ENCODE results near the gene GALNT15. TPM values are rescaled to one million over a fixed set of nuclear protein-coding genes. Genes with fewer than 3 reads are reported as not detected.

GALNT15 gene
- total RNA-seq, 1 donor from 2014 or later: not detected

DNA sequence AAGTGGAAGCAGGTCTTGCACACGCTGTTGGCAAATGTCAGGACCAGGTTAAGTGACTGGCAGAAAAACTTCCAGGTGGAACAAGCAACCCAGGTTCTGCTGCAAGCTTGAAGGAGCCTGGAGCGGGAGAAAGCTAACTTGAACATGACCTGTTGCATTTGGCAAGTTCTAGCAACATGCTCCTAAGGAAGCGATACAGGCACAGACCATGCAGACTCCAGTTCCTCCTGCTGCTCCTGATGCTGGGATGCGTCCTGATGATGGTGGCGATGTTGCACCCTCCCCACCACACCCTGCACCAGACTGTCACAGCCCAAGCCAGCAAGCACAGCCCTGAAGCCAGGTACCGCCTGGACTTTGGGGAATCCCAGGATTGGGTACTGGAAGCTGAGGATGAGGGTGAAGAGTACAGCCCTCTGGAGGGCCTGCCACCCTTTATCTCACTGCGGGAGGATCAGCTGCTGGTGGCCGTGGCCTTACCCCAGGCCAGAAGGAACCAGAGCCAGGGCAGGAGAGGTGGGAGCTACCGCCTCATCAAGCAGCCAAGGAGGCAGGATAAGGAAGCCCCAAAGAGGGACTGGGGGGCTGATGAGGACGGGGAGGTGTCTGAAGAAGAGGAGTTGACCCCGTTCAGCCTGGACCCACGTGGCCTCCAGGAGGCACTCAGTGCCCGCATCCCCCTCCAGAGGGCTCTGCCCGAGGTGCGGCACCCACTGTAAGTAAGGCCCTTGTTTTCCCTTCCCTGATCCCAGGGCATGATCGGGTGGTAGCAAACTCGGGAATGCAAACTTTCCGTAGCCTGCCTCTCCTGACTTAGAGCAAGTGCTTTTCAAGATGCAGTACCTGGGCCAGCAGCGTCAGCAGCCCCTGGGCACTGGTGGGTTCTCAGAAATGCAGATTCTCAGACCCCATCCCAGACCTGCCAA is 759 bp downstream of the GALNT15 start:
- peaks cover 23% of the 10 kb centered on the region for H3K27me3 Mint-ChIP-seq (ENCODE audit: low read depth)
- no peak overlapping the region for H3K4me3 Mint-ChIP-seq (ENCODE audit: low read depth)
- peaks cover 3% of the 10 kb centered on the region for H3K4me1 Mint-ChIP-seq (ENCODE audit: low read depth)
- H3K27ac Mint-ChIP-seq: no peak overlapping the region
- DNase-seq (ENCODE audit: low spot score): no peak
- no peaks in the 10 kb centered on the region for H3K9me3 Mint-ChIP-seq
- intact Hi-C loops (cut with micrococcal nuclease): loop anchor here (5.0 kb wide), 1 partner anchor 358 kb away; no protein-coding TSS in a partner anchor
- H3K36me3 Mint-ChIP-seq (ENCODE audit: low read depth): no peaks in the 10 kb centered on the region

DNA sequence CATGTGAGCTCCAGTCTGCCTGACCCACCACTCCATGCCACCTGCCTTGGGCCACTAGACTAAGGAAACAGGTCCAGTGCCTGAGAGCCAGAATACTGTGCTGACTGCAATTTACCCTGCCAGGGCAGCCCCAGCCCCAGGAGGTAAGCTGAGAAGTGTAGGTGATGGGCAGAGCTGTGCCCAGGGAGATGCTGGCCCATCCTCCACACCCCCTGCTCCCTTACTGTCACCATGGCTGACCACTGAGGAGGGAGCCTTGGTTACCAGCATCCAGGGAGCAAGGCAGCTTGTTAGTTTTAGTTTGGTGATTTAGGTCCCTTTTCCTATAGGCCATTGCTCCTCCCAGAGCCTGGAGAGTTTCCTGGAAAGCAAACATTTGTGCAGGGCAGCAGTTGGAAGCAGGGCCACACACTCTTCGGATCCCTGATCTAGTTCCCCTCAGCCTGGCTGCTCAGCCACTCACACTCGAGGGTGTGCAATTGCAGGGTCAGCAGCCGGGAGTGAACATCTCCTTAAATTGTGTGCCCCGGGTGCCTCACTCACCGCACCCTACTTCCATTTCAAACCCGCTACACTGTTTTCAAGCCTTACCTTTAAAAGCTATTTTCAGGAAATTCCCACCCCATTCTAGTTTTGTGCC is 2.0 kb downstream of the GALNT15 start:
- peaks cover 3% of the 10 kb centered on the region for H3K4me1 Mint-ChIP-seq (ENCODE audit: low read depth)
- H3K36me3 Mint-ChIP-seq (ENCODE audit: low read depth): no peaks in the 10 kb centered on the region
- no peak for DNase-seq (ENCODE audit: low spot score)
- H3K27me3 Mint-ChIP-seq (ENCODE audit: low read depth): peaks cover 23% of the 10 kb centered on the region
- intact Hi-C loops (cut with micrococcal nuclease): loop anchor here (5.0 kb wide), 1 partner anchor 359 kb away; no protein-coding TSS in a partner anchor
- no peaks in the 10 kb centered on the region for H3K9me3 Mint-ChIP-seq
- no peak overlapping the region for H3K27ac Mint-ChIP-seq
- no peak overlapping the region for H3K4me3 Mint-ChIP-seq (ENCODE audit: low read depth)

DNA sequence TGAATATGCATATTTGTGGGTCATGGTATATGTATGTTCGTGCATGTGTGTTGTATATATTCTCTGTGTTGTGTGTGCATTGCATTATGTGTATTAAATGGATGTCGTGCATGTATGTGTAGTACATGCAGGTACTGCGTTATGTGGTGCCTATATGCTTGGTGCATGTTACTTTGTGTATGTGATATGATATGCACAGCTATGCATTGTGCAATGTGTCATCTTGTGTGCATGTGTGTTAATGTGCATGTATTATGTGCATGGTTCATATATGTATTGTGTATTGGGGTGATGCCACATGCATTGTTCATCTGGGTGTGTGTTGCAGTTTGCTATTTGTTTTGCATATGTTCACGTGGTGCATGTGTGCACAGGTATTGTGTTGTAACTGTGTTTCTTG is 2.9 kb downstream of the GALNT15 start:
- intact Hi-C loops (cut with micrococcal nuclease): loop anchor here (5.0 kb wide), 1 partner anchor 360 kb away; no protein-coding TSS in a partner anchor
- Mint-ChIP-seq H3K9me3 (no peaks in the 10 kb centered on the region), H3K4me3 (ENCODE audit: low read depth) (no peak overlapping the region), H3K27me3 (ENCODE audit: low read depth) (peaks cover 23% of the 10 kb centered on the region), H3K4me1 (ENCODE audit: low read depth) (peaks cover 3% of the 10 kb centered on the region), H3K27ac (no peak overlapping the region), H3K36me3 (ENCODE audit: low read depth) (no peaks in the 10 kb centered on the region)
- no peak for DNase-seq (ENCODE audit: low spot score)

DNA sequence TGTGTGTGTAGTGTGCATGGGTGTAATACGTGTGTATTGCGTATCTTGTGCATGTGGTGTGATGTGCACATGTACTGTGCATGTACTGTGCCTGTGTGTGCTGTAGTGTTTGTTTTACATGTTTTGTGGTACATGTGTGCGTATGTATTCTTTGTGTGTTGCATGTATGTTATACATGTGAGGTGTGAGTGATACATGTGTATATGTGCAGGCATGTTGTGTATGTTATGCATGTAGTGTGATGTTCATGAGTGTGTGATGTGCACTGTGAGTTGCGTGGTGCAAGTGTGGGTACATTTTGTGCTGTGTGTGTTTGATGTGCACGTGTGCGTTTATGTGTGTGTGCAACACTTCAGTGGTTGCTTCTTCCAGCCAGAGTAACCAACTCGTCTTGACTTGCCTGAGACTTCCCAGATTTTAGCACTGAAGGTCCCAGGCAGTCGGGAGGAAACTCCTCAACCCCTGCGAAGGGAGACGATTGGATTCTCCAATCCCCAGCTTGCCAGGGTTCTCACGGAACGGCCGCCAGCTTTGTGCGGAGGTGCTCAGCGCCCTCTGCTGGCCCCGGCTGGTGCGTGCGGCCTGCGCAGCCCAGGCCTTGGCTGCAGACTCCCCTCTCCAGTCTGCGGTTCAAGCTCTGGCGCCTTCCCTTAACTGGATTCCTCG is 3.6 kb downstream of the GALNT15 start:
- Mint-ChIP-seq H3K9me3 (no peaks in the 10 kb centered on the region), H3K4me1 (ENCODE audit: low read depth) (peaks cover 3% of the 10 kb centered on the region), H3K27ac (no peak overlapping the region), H3K4me3 (ENCODE audit: low read depth) (no peak overlapping the region), H3K27me3 (ENCODE audit: low read depth) (peaks cover 22% of the 10 kb centered on the region), H3K36me3 (ENCODE audit: low read depth) (no peaks in the 10 kb centered on the region)
- peak; percentile 45 for DNase-seq (ENCODE audit: low spot score)
- intact Hi-C loops (cut with micrococcal nuclease): loop anchor here (1.0 to 5.0 kb wide), 3 partner anchors 130 to 547 kb away; no protein-coding TSS in a partner anchor

- H3K4me3 Mint-ChIP-seq (ENCODE audit: low read depth): no peak overlapping the region
- peaks cover 3% of the 10 kb centered on the region for H3K4me1 Mint-ChIP-seq (ENCODE audit: low read depth)
- intact Hi-C loops (cut with micrococcal nuclease): loop anchor here (1.0 to 5.0 kb wide), 3 partner anchors 130 to 548 kb away; no protein-coding TSS in a partner anchor
- no peaks in the 10 kb centered on the region for H3K9me3 Mint-ChIP-seq
- no peak for DNase-seq (ENCODE audit: low spot score)
- H3K27me3 Mint-ChIP-seq (ENCODE audit: low read depth): peaks cover 18% of the 10 kb centered on the region
- no peaks in the 10 kb centered on the region for H3K36me3 Mint-ChIP-seq (ENCODE audit: low read depth)
- H3K27ac Mint-ChIP-seq: no peak overlapping the region
These were observed 4.1 kb downstream of the GALNT15 start for GRCh38 chr3:16178628-16178988.

- H3K27ac Mint-ChIP-seq: no peak overlapping the region
- H3K36me3 Mint-ChIP-seq (ENCODE audit: low read depth): no peaks in the 10 kb centered on the region
- intact Hi-C loops (cut with micrococcal nuclease): loop anchor here (2.0 to 5.0 kb wide), 2 partner anchors 362 to 548 kb away; no protein-coding TSS in a partner anchor
- H3K9me3 Mint-ChIP-seq: no peaks in the 10 kb centered on the region
- no peak for DNase-seq (ENCODE audit: low spot score)
- H3K4me1 Mint-ChIP-seq (ENCODE audit: low read depth): peaks cover 3% of the 10 kb centered on the region
- H3K27me3 Mint-ChIP-seq (ENCODE audit: low read depth): peaks cover 14% of the 10 kb centered on the region
- H3K4me3 Mint-ChIP-seq (ENCODE audit: low read depth): no peak overlapping the region
These were observed 4.8 kb downstream of the GALNT15 start for GRCh38 chr3:16179261-16179660.

DNA sequence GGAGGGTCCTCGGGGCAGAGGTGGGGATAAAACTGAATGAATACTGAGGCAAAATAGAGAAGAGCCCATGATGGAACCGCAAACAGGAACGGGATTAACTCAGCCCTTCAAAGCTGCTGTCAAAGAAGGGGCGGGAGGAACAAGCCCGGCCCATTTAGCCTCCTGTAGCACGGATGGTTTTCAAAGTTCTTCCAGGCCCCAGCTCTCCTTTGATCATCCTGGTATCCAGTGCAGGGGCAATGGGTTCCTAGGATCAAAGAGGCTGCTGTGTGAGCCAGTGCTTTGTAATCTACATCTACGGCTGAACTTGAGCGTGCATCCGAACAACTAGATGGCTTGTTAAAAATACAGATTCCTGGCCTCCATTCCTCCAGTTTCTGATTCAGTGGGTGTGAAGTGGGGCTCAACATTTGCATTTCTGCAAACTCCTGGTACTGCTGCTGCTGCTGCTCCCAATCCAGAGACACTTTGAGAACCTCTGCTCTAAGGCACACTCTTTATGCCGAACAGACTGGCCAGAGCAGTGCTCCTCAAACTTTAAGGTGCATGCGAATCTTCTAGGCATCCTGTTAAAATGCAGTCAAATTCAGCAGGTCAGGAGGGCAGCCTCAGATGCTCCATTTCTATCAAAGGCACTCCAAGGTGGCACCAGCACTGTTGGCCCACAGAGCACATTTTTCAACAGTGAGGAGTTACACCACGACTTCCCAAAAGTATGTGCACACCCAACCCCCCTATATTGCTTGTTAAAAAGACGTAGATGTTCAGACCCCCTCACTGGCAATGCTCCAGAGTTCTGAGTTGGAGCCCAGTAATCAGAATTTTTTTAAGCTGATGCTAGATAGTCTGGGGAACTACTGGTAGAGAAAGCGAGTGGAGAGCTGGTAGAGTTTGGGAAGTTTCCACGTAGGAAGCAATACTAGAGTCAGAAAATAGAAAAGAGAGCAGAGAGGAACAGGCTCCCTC is 5.6 kb downstream of the GALNT15 start:
- H3K4me3 Mint-ChIP-seq (ENCODE audit: low read depth): no peak overlapping the region
- H3K4me1 Mint-ChIP-seq (ENCODE audit: low read depth): peaks cover 3% of the 10 kb centered on the region
- H3K36me3 Mint-ChIP-seq (ENCODE audit: low read depth): no peaks in the 10 kb centered on the region
- peaks cover 11% of the 10 kb centered on the region for H3K27me3 Mint-ChIP-seq (ENCODE audit: low read depth)
- no peak overlapping the region for H3K27ac Mint-ChIP-seq
- no peak for DNase-seq (ENCODE audit: low spot score)
- intact Hi-C loops (cut with micrococcal nuclease): loop anchor here (2.0 to 5.0 kb wide), 2 partner anchors 363 to 549 kb away; no protein-coding TSS in a partner anchor
- H3K9me3 Mint-ChIP-seq: no peaks in the 10 kb centered on the region

DNA sequence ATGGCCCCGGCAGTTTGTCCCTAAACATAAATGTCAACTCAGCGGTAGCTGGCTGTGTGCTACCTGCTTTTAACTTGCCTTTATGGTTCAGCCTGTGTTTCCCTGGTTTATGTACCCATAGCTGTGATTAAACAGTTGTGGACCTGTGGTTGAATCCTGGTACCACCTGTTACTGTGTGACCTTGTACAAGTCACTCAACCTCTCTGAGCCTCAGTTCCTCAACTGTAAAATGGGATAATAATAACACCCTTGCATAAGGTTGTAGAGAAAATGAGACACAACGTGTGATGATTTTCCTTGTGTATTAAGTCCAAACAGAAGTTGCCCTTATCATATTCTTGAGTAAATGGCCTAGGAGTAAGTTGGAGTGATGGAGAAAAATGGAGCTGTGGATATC is 6.3 kb downstream of the GALNT15 start:
- DNase-seq (ENCODE audit: low spot score): no peak
- peaks cover 11% of the 10 kb centered on the region for H3K27me3 Mint-ChIP-seq (ENCODE audit: low read depth)
- H3K9me3 Mint-ChIP-seq: no peaks in the 10 kb centered on the region
- H3K4me3 Mint-ChIP-seq (ENCODE audit: low read depth): no peak overlapping the region
- no peak overlapping the region for H3K27ac Mint-ChIP-seq
- intact Hi-C loops (cut with micrococcal nuclease): no loop called here
- H3K4me1 Mint-ChIP-seq (ENCODE audit: low read depth): peaks cover 3% of the 10 kb centered on the region
- H3K36me3 Mint-ChIP-seq (ENCODE audit: low read depth): no peaks in the 10 kb centered on the region

DNA sequence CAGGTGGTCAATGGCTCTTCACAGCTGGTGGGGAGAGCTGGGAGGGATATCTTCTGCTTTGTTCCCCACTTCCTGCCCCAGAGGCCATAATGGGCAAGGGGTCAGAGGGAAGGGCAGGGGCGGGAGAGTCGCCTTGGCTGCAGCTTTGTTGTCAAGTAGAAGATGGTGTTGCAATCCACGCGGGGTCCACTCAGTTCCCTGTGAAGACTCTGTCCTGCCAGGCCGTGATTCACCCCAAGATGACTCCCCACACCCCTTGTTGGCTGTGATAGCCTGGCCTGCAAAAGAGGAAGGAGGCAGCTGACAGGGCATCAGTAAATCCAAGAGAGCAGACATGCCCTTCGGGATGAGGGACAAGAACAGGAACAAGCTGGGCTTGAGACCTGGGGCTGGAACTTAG is 6.9 kb downstream of the GALNT15 start:
- Mint-ChIP-seq H3K27me3 (ENCODE audit: low read depth) (peaks cover 11% of the 10 kb centered on the region), H3K27ac (no peak overlapping the region), H3K9me3 (no peaks in the 10 kb centered on the region), H3K4me3 (ENCODE audit: low read depth) (no peak overlapping the region), H3K36me3 (ENCODE audit: low read depth) (no peaks in the 10 kb centered on the region), H3K4me1 (ENCODE audit: low read depth) (peaks cover 3% of the 10 kb centered on the region)
- intact Hi-C loops (cut with micrococcal nuclease): no loop called here
- DNase-seq (ENCODE audit: low spot score): no peak

- no peak for DNase-seq (ENCODE audit: low spot score)
- Mint-ChIP-seq H3K4me3 (ENCODE audit: low read depth) (no peak overlapping the region), H3K4me1 (ENCODE audit: low read depth) (peaks cover 3% of the 10 kb centered on the region), H3K27me3 (ENCODE audit: low read depth) (peaks cover 9% of the 10 kb centered on the region), H3K36me3 (ENCODE audit: low read depth) (no peaks in the 10 kb centered on the region), H3K9me3 (no peaks in the 10 kb centered on the region), H3K27ac (no peak overlapping the region)
- intact Hi-C loops (cut with micrococcal nuclease): no loop called here
These were observed 7.7 kb downstream of the GALNT15 start for GRCh38 chr3:16182183-16182582.

GRCh38 chr3:16182612-16183011 is 8.1 kb downstream of the GALNT15 start:
- DNase-seq (ENCODE audit: low spot score): no peak
- intact Hi-C loops (cut with micrococcal nuclease): no loop called here
- Mint-ChIP-seq H3K4me3 (ENCODE audit: low read depth) (no peak overlapping the region), H3K4me1 (ENCODE audit: low read depth) (peaks cover 3% of the 10 kb centered on the region), H3K27ac (no peak overlapping the region), H3K36me3 (ENCODE audit: low read depth) (no peaks in the 10 kb centered on the region), H3K27me3 (ENCODE audit: low read depth) (peaks cover 5% of the 10 kb centered on the region), H3K9me3 (no peaks in the 10 kb centered on the region)

DNA sequence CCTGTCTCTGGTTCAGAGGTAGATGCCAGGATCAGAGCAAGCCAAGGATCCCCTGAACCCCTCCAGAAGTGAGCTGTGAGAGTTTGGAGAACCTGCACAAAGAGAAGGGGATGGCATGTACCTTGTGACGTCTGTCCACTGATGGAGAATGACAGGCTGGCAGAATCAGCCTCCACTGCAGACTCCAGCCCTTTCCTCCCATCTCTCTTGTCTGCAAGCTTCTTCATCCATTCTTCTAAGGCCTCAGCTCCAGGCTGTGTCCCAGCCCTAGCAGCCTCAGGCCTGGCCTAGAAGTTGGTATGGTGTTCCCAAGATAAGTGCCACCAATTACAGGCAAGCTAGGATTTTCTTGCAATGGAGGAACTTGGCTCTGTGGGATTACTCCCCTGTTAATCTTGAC is 8.6 kb downstream of the GALNT15 start:
- intact Hi-C loops (cut with micrococcal nuclease): no loop called here
- Mint-ChIP-seq H3K27me3 (ENCODE audit: low read depth) (peaks cover 2% of the 10 kb centered on the region), H3K27ac (no peak overlapping the region), H3K36me3 (ENCODE audit: low read depth) (no peaks in the 10 kb centered on the region), H3K9me3 (no peaks in the 10 kb centered on the region), H3K4me1 (ENCODE audit: low read depth) (peaks cover 3% of the 10 kb centered on the region), H3K4me3 (ENCODE audit: low read depth) (no peak overlapping the region)
- no peak for DNase-seq (ENCODE audit: low spot score)
